Astrocyte (in vitro differentiated cells and primary cell): Measurements from ENCODE around the gene MAP7D2. TPM values are rescaled to one million over a fixed set of nuclear protein-coding genes. Genes with fewer than 3 reads are reported as not detected.

ENCODE experiments used
- DNase-seq: peaks from one replicate; pipeline ENCODE4 v3.0.0-alpha.2; 2010; ENCODE audit warnings: low read depth
- FAIRE-seq: peaks from 2 replicates; lab custom pipeline; 2011; peaks lifted over from hg19 to GRCh38; lab: Jason Lieb, UNC
- H2AFZ ChIP-seq: 2 replicates; pipeline ENCODE4 v1.6.0; 2012; ENCODE audit warnings: low read depth, low read length, inconsistent platforms
- H3K27ac ChIP-seq: 2 replicates; pipeline ENCODE4 v1.5.1; 2011; ENCODE audit warnings: low read depth, low read length, inconsistent platforms
- H3K27me3 ChIP-seq: 2 replicates; pipeline ENCODE4 v1.6.0; 2011; ENCODE audit warnings: low read length, inconsistent platforms; ENCODE audit not compliant: insufficient read depth
- H3K36me3 ChIP-seq: 2 replicates; pipeline ENCODE4 v1.5.1; 2011; ENCODE audit warnings: low read length, inconsistent platforms; ENCODE audit not compliant: insufficient read depth
- H3K4me1 ChIP-seq: 2 replicates; pipeline ENCODE4 v1.5.1; 2011; ENCODE audit warnings: low read length, inconsistent platforms; ENCODE audit not compliant: insufficient read depth
- H3K4me2 ChIP-seq: 2 replicates; pipeline ENCODE4 v1.6.0; 2012; ENCODE audit warnings: low read length, inconsistent platforms
- H3K4me3 ChIP-seq: 2 replicates; pipeline ENCODE4 v1.5.1; 2011; ENCODE audit warnings: low read depth, mild to moderate bottlenecking, low read length, inconsistent platforms; ENCODE audit not compliant: insufficient read depth
- H3K79me2 ChIP-seq: 2 replicates; pipeline ENCODE4 v1.6.0; 2012; ENCODE audit warnings: mild to moderate bottlenecking, low read length, inconsistent platforms; ENCODE audit not compliant: insufficient read depth
- H3K9ac ChIP-seq: 2 replicates; pipeline ENCODE4 v1.6.0; 2012; ENCODE audit warnings: mild to moderate bottlenecking, low read length, inconsistent platforms
- H3K9me3 ChIP-seq: 2 replicates; pipeline ENCODE4 v1.5.1; 2012; ENCODE audit warnings: low read depth, mild to moderate bottlenecking, low read length, inconsistent platforms; ENCODE audit not compliant: insufficient read depth
- H4K20me1 ChIP-seq: 2 replicates; pipeline ENCODE4 v1.6.0; 2012; ENCODE audit warnings: low read length, inconsistent platforms; ENCODE audit not compliant: insufficient read depth
- H3K27ac Mint-ChIP-seq: one replicate; pipeline ENCODE4 v1.8.0; 2021; ENCODE audit warnings: mild to moderate bottlenecking, mixed read lengths; ENCODE audit not compliant: unreplicated experiment
- H3K27me3 Mint-ChIP-seq: one replicate; pipeline ENCODE4 v1.8.0; 2021; ENCODE audit warnings: low read depth, mixed read lengths; ENCODE audit not compliant: unreplicated experiment
- H3K36me3 Mint-ChIP-seq: one replicate; pipeline ENCODE4 v1.8.0; 2021; ENCODE audit warnings: low read depth, mixed read lengths; ENCODE audit not compliant: unreplicated experiment
- H3K4me1 Mint-ChIP-seq: one replicate; pipeline ENCODE4 v1.8.0; 2021; ENCODE audit warnings: low read depth, mixed read lengths; ENCODE audit not compliant: unreplicated experiment
- H3K4me3 Mint-ChIP-seq: one replicate; pipeline ENCODE4 v1.8.0; 2021; ENCODE audit warnings: mild to moderate bottlenecking, moderate library complexity, mixed read lengths; ENCODE audit not compliant: unreplicated experiment
- H3K9me3 Mint-ChIP-seq: one replicate; pipeline ENCODE4 v1.8.0; 2021; ENCODE audit warnings: mild to moderate bottlenecking, mixed read lengths; ENCODE audit not compliant: unreplicated experiment
- EZH2 ChIP-seq: IDR thresholded peaks from 2 replicates; pipeline ENCODE4 v1.6.1; 2012; ENCODE audit warnings: mild to moderate bottlenecking, low read length, inconsistent platforms; ENCODE audit not compliant: insufficient read depth
- total RNA-seq: library from RNA; stranded (reverse); gene quantifications from 2 replicates; pipeline ENCODE4 v1.2.1, GENCODE V29; 2021
- TF ChIP-seq, protein P1 (sequence below): IDR thresholded peaks from 2 replicates; pipeline ENCODE4 v1.5.1; 2011; ENCODE audit warnings: low read depth, mild to moderate bottlenecking, inconsistent platforms, low read length, moderate library complexity; ENCODE audit not compliant: insufficient read depth

Gene MAP7D2
- total RNA-seq, 1 donor from 2014 or later: 1.3 TPM

DNA sequence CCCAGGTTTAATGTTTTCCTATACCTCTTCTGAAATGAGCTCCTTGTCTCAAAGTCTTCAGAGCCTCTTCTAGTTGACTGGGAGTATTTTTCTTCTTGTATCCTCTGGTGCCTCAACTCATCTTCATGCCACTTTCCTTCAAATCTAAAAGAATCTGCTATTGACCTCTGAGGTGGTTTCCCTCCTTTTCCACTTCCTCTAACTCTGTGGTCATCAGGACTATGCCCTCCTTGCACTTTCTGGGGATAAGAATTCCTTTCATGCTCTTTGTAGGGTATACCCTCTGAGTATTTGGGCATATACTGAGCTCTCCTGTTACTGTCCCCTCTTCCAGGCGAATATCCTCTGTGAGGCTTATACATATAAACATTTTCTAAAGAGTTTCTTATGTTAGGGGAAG, 150.7 kb downstream of the MAP7D2 start:
- Histone ChIP-seq H3K4me3 (no peak overlapping the region), H3K27ac (no peak overlapping the region), H3K36me3 (no peaks in the 10 kb centered on the region), H3K9ac (no peak overlapping the region), H4K20me1 (no peaks in the 10 kb centered on the region), H3K4me2 (no peak overlapping the region), H3K79me2 (no peaks in the 10 kb centered on the region), H3K4me1 (no peaks in the 10 kb centered on the region), H3K9me3 (no peaks in the 10 kb centered on the region), H2AFZ (no peak overlapping the region), H3K27me3 (no peaks in the 10 kb centered on the region)
- no peak overlapping the region for H3K4me3 Mint-ChIP-seq
- no peaks in the 10 kb centered on the region for H3K4me1 Mint-ChIP-seq
- no peak for TF ChIP-seq EZH2
- TF ChIP-seq, protein P1, sequence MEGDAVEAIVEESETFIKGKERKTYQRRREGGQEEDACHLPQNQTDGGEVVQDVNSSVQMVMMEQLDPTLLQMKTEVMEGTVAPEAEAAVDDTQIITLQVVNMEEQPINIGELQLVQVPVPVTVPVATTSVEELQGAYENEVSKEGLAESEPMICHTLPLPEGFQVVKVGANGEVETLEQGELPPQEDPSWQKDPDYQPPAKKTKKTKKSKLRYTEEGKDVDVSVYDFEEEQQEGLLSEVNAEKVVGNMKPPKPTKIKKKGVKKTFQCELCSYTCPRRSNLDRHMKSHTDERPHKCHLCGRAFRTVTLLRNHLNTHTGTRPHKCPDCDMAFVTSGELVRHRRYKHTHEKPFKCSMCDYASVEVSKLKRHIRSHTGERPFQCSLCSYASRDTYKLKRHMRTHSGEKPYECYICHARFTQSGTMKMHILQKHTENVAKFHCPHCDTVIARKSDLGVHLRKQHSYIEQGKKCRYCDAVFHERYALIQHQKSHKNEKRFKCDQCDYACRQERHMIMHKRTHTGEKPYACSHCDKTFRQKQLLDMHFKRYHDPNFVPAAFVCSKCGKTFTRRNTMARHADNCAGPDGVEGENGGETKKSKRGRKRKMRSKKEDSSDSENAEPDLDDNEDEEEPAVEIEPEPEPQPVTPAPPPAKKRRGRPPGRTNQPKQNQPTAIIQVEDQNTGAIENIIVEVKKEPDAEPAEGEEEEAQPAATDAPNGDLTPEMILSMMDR: no peak
- H3K27me3 Mint-ChIP-seq: no peaks in the 10 kb centered on the region
- no peak overlapping the region for H3K27ac Mint-ChIP-seq
- H3K36me3 Mint-ChIP-seq: peaks cover 2% of the 10 kb centered on the region
- DNase-seq (no peak), FAIRE-seq (no peak)
- H3K9me3 Mint-ChIP-seq: no peaks in the 10 kb centered on the region

DNA sequence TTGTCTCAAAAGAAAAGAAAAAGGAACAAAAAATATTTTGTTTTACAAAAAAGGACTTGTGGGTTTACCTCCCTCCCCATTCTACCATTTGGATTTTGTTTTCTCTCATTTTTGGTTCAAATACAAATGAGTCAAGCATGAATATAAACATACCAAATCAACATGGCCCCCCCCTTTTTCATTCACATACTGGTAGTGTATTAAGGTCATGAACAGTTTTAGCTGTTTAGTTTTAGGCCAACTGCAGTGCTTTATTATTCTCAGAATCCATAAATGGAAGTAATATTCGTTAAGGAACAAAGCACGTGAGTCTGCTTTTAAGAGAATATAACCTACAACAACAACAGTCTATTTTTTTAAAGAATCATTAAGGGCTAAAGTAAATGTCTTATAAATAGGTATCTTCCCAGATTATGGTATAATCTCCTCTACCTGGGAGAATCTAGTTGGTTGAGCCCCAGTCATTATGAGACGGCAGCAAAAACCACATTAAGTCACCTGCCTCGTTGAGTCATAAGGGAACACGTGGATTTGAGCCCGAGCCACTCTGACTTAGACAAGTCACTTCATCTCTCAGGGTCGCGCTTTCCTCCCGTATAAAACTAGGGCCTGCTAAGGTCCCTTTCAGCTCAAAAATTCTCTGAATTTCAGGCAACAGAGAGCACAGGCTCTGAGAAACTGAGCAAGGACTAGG, 152.5 kb downstream of the MAP7D2 start:
- Mint-ChIP-seq H3K36me3 (peaks cover 2% of the 10 kb centered on the region), H3K9me3 (no peaks in the 10 kb centered on the region), H3K4me1 (no peaks in the 10 kb centered on the region), H3K27me3 (no peaks in the 10 kb centered on the region), H3K4me3 (no peak overlapping the region), H3K27ac (no peak overlapping the region)
- H3K9me3 ChIP-seq: no peaks in the 10 kb centered on the region
- no peaks in the 10 kb centered on the region for H3K4me1 ChIP-seq
- no peak overlapping the region for H3K9ac ChIP-seq
- TF ChIP-seq, protein P1: no peak
- TF ChIP-seq EZH2: no peak
- H3K79me2 ChIP-seq: no peaks in the 10 kb centered on the region
- H3K36me3 ChIP-seq: no peaks in the 10 kb centered on the region
- no peaks in the 10 kb centered on the region for H4K20me1 ChIP-seq
- H3K4me2 ChIP-seq: no peak overlapping the region
- H3K27me3 ChIP-seq: no peaks in the 10 kb centered on the region
- FAIRE-seq: peak; percentile 87
- no peak overlapping the region for H2AFZ ChIP-seq
- no peak for DNase-seq
- no peak overlapping the region for H3K27ac ChIP-seq
- no peak overlapping the region for H3K4me3 ChIP-seq

DNA sequence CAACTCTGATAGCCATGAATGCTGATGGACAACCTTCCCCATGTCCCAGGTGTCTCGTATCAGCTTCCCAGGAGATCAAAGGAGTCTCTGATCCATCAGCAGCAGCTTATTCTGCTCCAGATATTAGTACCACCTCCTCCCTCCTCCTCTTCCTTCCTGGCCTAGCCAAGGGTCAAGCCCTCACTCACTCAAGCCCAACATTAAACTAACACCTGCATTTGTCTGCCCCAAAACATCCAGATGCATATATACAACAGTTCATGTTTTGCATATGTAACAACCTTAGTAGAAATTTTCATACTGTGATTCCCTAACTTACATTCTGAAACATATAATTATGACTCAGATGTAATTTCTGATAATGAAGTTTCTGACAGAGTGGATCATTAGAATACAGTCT, 155.8 kb downstream of the MAP7D2 start:
- Mint-ChIP-seq H3K27ac (no peak overlapping the region), H3K27me3 (no peaks in the 10 kb centered on the region)

More for the DNA sequence above, 155.8 kb downstream of the MAP7D2 start:
- H3K4me3 ChIP-seq: no peak overlapping the region
- DNase-seq (no peak), FAIRE-seq (peak; percentile 9)
- H3K9ac ChIP-seq: no peak overlapping the region
- no peak overlapping the region for H2AFZ ChIP-seq
- H3K36me3 ChIP-seq: no peaks in the 10 kb centered on the region
- Mint-ChIP-seq H3K36me3 (peaks cover 2% of the 10 kb centered on the region), H3K4me1 (peaks cover 4% of the 10 kb centered on the region), H3K9me3 (no peaks in the 10 kb centered on the region), H3K4me3 (no peak overlapping the region)
- no peaks in the 10 kb centered on the region for H3K9me3 ChIP-seq
- H3K79me2 ChIP-seq: no peaks in the 10 kb centered on the region
- no peak overlapping the region for H3K27ac ChIP-seq
- no peaks in the 10 kb centered on the region for H3K4me1 ChIP-seq
- no peak overlapping the region for H3K4me2 ChIP-seq
- TF ChIP-seq EZH2: no peak
- TF ChIP-seq, protein P1: no peak
- H4K20me1 ChIP-seq: no peaks in the 10 kb centered on the region
- no peaks in the 10 kb centered on the region for H3K27me3 ChIP-seq
